Thoracic aorta endothelial cell (primary cell): Measurements from ENCODE around the gene PFDN4. TPM values are rescaled to one million over a fixed set of nuclear protein-coding genes. Genes with fewer than 3 reads are reported as not detected.

ENCODE experiments used
- total RNA-seq: library from RNA; depleted of rRNA; stranded (reverse); fragments of >200 nt; gene quantifications from 2 replicates; pipeline ENCODE4 v1.2.3, GENCODE V29; 2012

PFDN4 gene
- total RNA-seq: 134 and 136 TPM in 2 replicates

GRCh38 chr20:54207743-54208547, at the start of gene PFDN4:
PFDN4 (plus strand) TSS chr20:54208087; CDS start chr20:54208101, 14 bp downstream.

GRCh38 chr20:54173653-54174456, 34.0 kb upstream of the PFDN4 start, which contains the start of gene CYP24A1:
CYP24A1 (minus strand) TSS chr20:54173986; CDS start chr20:54173579, 407 bp downstream.

Other genes starting within 250 kb of the PFDN4 start
- gene BCAS1, start 137.5 kb upstream of the PFDN4 start, total RNA-seq: under 0.01 TPM in 1 of 2 replicates, not detected in the other
- gene CYP24A1, start 34.1 kb upstream of the PFDN4 start, total RNA-seq: not detected in 2 replicates